Endothelial cell of umbilical vein (primary cell): Measurements from ENCODE around the gene GARIN5B.

Experiments
- CTCF ChIP-seq, 2 donors: IDR thresholded peaks; 1 replicate in 1 of 2; 2 replicates in 1 of 2; pipeline ENCODE4 v1.5.1; 2011; ENCODE audit warnings: low read length in 2 of 2, mild to moderate bottlenecking in 2 of 2, moderate library complexity in 2 of 2, control low read depth in 1 of 2, inconsistent platforms in 1 of 2, low read depth in 1 of 2; ENCODE audit not compliant: insufficient read depth in 1 of 2; ENCODE audit errors: extremely low read depth in 1 of 2
- EZH2 ChIP-seq: IDR thresholded peaks from 2 replicates; pipeline ENCODE4 v1.6.1; 2012; ENCODE audit warnings: borderline replicate concordance, low read depth, mild to moderate bottlenecking, moderate library complexity, low read length, inconsistent platforms; ENCODE audit not compliant: severe bottlenecking
- MYC ChIP-seq: IDR thresholded peaks from one replicate; pipeline ENCODE4 v1.6.1; 2011; ENCODE audit warnings: mild to moderate bottlenecking, low read depth, low read length
- POLR2A ChIP-seq: IDR thresholded peaks from 2 replicates; pipeline ENCODE4 v1.6.1; 2012; ENCODE audit warnings: low read depth, mild to moderate bottlenecking, control low read depth, low read length

- TF ChIP-seq CTCF (IDR thresholded peaks at IDR 0.05; ENCODE audit: extremely low read depth in 1 of 2, insufficient read depth in 1 of 2, low read depth in 1 of 2, low read length in 2 of 2) (no peak), MYC (no peak), EZH2 (no peak), POLR2A (no peak)
Measured at GRCh38 chr19:55339889-55340783, 22.9 kb downstream of the GARIN5B start.
